GM21360 (cell line): ENCODE measurements around the gene PITPNB.

Experiments used
- ATAC-seq: cut with Tn5 transposase; IDR thresholded peaks from one replicate; pipeline ENCODE4 v1.9.1; 2021; ENCODE audit warnings: mild to moderate bottlenecking, moderate library complexity; ENCODE audit not compliant: unreplicated experiment

Gene PITPNB

DNA sequence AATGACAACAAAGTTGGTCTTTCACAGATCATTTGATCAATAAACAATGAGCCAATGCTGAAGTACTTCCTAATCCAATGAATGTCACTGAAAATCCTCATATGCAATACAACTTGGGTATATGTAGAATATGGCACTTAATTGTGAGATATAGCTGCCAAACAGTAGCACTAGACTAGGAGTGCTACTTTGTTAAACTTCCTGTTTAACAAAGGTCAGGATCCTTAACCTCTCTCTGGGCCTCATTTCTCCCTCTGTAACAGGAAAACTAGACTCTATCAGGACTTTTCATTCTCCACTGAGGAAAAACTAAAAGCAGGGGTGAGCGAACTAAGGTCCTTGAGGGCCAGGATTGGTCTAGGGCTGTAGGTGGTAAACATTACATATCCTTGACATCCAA is 56.1 kb downstream of the PITPNB start:
- no peak for ATAC-seq

- no peak for ATAC-seq
These were observed 59.7 kb downstream of the PITPNB start for GRCh38 chr22:27859336-27859735.

- ATAC-seq: no peak
These were observed 60.4 kb downstream of the PITPNB start for GRCh38 chr22:27858626-27859025.

GRCh38 chr22:27857443-27857842 is 61.6 kb downstream of the PITPNB start:
- no peak for ATAC-seq

DNA sequence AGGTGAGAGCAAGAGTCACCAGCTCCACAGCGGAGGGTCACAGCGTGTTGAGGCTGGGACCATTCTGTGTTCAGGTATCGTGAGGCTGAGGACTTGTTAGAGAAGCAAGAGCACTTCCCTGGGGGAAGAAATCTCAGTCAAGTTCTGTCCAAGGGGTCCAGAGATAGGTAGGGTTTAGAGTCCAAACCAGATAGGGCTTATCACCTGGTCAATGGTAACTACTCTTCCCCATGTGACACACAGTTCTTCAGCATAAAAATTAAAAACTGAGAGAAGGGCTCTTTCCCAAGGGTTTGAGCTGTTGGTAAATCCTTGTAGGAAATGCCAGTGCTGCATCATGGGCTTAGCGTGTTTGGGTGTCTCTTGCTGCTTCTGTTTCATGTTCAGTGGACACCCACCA is 62.7 kb downstream of the PITPNB start:
- ATAC-seq: no peak

- no peak for ATAC-seq
These were observed 65.6 kb downstream of the PITPNB start for GRCh38 chr22:27853424-27853823.

DNA sequence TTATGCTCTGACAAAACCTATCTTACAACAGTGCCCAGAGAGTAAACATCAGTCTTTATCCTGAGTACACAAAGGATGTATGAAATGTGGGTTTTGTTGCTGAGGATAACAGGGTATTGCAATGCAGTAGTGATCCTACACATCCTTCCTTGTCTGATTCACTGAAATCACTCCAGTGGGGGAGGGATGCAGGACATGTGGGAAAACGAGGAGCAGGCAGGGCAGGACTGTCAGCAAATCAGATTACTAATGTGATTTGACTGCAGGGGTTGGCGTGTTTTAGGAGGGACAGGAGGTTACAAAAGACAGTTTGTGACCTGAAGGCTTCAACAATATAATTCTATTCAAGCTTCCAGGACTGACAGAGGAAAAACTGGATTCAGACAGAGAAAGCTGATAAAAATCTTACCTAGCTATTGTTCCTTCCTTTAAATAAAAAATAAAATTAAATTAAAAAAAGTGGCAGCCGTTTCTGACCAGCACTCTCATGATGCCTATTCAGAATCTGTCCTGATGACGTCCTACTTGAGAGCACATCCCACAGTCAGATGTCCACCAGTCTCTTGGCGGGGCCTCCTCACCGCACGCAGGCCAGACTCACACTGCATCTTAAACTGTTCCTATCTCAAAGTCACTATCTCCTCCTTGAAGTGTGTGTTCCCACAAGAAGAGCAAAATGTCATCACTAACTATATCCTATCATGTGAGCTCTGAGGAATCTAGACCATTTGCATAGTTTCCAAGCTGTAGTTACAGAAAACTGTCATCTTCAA is 66.9 kb downstream of the PITPNB start:
- no peak for ATAC-seq

GRCh38 chr22:27850000-27850521 is 69.0 kb downstream of the PITPNB start:
- ATAC-seq: no peak

DNA sequence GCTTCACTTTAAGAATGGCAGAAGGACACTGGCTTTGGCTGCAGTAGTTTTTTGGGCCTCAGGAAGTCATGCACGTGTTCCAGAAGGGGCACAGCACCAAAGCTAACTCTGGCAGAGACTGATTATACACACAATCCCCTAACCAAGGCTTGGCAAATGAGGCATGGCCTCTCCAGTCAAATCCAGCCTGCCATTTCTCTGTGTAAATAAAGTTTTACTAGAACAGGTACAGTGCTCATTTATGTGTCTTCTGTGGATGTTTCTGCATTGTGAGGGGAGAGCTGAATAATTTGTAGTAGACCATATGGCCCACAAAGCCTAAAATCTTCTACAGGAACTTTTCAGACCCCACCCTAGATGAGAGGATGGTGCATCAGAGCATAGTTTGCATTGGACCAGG is 71.1 kb downstream of the PITPNB start:
- ATAC-seq: no peak

GRCh38 chr22:27846910-27847309 is 72.1 kb downstream of the PITPNB start:
- ATAC-seq: no peak

GRCh38 chr22:27846248-27846757 is 72.8 kb downstream of the PITPNB start:
- ATAC-seq: no peak

GRCh38 chr22:27845644-27846043 is 73.4 kb downstream of the PITPNB start:
- ATAC-seq: no peak

DNA sequence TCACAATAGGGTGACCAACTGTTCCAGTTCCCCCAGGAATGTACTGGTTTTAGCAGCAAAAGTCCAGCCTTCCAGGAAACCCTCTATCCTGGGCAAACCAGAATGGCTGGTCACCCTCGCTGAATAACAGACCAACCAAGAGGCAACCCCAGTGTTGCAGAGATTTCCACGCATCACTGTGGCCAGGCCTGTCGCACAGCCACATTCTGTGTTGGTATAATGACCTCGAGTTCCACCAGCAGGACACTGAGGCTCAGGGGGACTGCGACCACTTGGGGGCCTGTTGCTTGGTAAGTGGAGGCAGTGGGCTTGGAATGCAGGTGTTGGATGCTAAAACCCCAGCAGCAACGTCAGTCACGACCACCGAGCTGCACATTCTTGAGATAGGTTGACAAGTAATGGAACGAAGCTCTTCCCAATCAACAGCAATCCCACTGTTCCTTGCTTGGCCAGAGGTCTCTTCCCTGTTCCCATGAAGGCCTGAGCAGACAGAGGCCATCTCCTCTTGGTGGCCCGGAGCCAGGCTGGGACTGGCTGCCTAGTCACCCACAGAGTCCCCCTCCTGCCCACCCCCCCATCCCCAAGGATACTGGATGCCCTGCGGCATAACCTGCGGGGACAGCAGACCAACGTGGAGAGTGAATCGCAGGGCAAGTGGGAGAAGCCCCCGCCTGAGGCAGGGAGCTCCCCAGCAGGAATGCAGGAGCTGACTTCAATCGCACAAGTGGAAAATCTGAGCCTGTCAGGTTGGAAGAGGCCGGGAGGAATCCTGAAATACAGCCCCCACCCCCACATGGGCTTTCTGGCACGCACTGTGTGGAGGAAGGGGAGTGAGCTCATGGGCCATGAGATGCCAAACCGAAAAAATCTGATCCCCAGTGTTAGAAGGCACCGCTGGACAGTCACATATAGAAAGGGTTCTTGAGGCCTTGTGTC is 74.1 kb downstream of the PITPNB start:
- no peak for ATAC-seq

GRCh38 chr22:27844256-27844655 is 74.8 kb downstream of the PITPNB start:
- no peak for ATAC-seq

GRCh38 chr22:27843441-27843840 is 75.6 kb downstream of the PITPNB start:
- ATAC-seq: no peak

GRCh38 chr22:27842669-27843431 is 76.2 kb downstream of the PITPNB start:
- ATAC-seq: no peak

- ATAC-seq: no peak
These were observed 76.9 kb downstream of the PITPNB start for GRCh38 chr22:27842201-27842600.

DNA sequence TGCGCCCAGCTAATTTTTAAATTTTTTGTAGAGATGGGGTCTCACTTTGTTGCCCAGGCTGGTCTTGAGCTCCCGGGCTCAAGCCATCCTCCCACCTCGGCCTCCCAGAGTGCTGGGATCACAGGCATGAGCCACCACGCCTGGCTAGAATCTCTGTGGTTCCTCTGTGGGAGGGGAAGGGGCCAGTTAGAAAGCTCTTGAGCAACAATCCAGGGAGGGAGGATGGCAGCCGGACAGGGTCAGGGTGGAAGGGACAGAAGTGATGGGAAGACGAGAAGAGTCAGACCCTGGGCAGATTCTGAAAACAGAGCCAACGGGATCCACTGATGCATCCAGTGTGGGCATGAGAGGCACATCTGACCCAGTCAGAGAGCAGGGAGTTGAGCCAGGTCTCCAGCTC is 78.6 kb downstream of the PITPNB start:
- no peak for ATAC-seq

GRCh38 chr22:27839057-27839660 is 79.9 kb downstream of the PITPNB start:
- no peak for ATAC-seq

DNA sequence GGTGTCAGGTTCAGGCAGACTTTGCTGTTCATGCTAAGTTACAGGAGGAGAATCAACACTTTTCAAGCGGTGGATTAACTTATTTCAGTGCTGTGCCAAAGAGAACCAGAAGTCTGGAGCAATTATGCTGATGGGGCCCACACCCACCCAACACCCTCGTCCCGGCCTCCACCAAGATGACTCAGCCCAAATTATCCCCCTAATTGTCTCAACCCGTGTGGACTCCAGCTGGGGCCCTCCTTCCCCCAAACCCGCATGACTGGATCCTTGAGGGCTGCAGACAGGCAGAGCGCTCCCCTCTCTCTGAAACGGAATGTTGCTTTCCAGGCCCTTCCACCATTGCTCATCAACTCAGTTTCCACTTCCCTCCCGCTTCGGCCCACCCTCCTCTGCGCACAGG is 82.9 kb downstream of the PITPNB start:
- no peak for ATAC-seq
